ENCODE data around the gene SLTM. TPM values are rescaled to one million over a fixed set of nuclear protein-coding genes. Genes with fewer than 3 reads are reported as not detected.
"Not testable (repeated sequence)": the region's sequence is repeated elsewhere in the genome, so short reads cannot be mapped to it uniquely, and the experiment has no call there.

Gene SLTM
- total RNA-seq, 1 donor from 2014 or later: 120 TPM

DNA sequence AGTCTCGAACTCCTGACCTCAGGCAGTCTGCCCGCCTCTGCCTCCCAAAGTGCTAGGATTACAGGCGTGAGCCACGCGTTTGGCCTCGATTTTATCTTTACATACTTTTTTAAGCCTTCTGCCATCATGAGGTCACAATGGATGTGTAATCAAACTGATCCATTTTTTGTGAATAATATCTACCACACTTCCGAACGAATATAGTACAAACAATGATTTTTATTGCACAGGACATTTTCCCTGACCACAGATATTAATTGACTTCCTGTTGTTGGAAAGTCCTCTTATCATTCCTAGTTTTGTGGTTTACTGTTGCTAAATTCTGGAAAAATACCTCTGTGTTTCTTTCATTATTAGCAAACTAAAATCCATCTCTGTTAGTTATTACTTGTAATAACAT is 93.4 kb downstream of the SLTM start:
- no peak for ATAC-seq
- DNase-seq (ENCODE audit: low spot score): no peak
- intact Hi-C loops (cut with DNase I): no loop called here

GRCh38 chr15:58839485-58839884 is 94.0 kb downstream of the SLTM start:
- intact Hi-C loops (cut with DNase I): no loop called here
- no peak for ATAC-seq
- no peak for DNase-seq (ENCODE audit: low spot score)

DNA sequence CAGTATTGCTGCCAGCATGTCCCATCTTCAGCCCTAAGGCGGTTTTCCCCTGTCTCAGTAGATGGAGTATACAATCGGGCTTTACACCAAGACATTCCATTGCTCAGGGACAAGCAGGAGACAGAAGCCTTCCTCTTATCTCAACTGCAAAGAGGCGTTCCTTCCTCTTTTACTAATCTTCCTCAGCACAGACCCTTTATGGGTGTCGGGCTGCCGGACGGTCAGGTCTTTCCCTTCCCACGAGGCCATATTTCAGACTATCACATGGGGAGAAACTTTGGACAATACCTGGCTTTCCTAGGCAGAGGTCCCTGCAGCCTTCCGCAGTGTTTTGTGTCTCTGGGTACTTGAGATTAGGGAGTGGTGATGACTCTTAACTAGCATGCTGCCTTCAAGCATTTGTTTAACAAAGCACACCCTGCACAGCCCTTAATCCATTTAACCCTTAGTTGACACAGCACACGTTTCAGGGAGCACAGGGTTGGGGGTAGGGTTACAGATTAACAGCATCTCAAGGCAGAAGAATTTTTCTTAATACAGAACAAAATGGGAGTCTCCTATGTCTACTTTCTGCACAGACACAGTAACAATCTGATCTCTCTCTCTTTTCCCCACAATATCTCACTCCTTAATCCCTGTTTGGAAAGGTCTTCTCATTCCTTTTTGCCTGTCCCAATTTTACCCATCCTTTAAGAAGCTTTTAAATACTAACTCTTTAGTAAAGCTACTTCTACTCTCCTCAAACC is 99.6 kb downstream of the SLTM start:
- intact Hi-C loops (cut with DNase I); ATAC-seq: not testable (repeated sequence)

GRCh38 chr15:58830556-58830955 is 102.9 kb downstream of the SLTM start:
- intact Hi-C loops (cut with DNase I): no loop called here

More for the DNA sequence above, 99.6 kb downstream of the SLTM start:
- not testable (repeated sequence) for DNase-seq (ENCODE audit: low spot score)

More at GRCh38 chr15:58830556-58830955, 102.9 kb downstream of the SLTM start:
- DNase-seq (ENCODE audit: low spot score): no peak
- ATAC-seq: no peak

Other genes starting within 250 kb of the SLTM start
- gene ADAM10, start 184.0 kb downstream of the SLTM start, total RNA-seq: 273 TPM
- gene MINDY2, start 162.4 kb downstream of the SLTM start, total RNA-seq: 61.6 TPM
- 43.6 TPM for gene RNF111, start 54.0 kb upstream of the SLTM start, total RNA-seq
- gene CCNB2, start 171.5 kb upstream of the SLTM start, total RNA-seq: 0.80 TPM

All from sciatic nerve (tissue), 2 donors.